ENCODE data around the gene EFHC1. TPM values are rescaled to one million over a fixed set of nuclear protein-coding genes. Genes with fewer than 3 reads are reported as not detected.

EFHC1 gene
- total and polyA plus RNA-seq, 8 donors: 14.6 to 73.0 (median 53.1) TPM

DNA sequence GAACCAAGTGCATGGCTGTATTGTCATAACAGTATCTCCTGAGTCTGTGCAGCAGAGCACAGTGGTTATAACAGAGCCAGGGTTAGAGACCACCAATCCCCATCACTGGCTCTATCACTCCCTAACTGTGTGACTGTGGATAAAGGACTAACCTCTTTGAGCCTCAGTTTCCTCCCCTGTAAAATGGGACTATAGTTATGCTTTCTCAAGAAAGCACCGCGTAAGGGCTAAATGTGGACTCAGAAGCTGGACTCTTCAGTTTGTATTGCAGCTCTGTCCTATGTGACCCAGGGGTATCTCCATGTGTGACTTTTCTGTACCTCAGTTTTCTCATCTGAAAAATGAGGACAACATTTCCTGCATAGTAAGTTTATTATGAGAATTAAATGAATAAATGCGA, 96.8 kb downstream of the EFHC1 start:
- Histone ChIP-seq H3K36me3 (peaks cover 0 to 25% of the 10 kb centered on the region in 2 donors), H3K27me3 (no peaks in the 10 kb centered on the region), H3K4me3 (no peak overlapping the region), H3K27ac (peak overlapping the region in 1 of 2 donors; percentile 87), H3K9me3 (no peaks in the 10 kb centered on the region), H3K4me1 (peaks cover 27 to 32% of the 10 kb centered on the region in 2 donors)
- ATAC-seq (no peak), DNase-seq (no peak)
- no peak for TF ChIP-seq CTCF (IDR thresholded peaks at IDR 0.05)
- intact Hi-C loops (cut with DNase I): no loop called here

DNA sequence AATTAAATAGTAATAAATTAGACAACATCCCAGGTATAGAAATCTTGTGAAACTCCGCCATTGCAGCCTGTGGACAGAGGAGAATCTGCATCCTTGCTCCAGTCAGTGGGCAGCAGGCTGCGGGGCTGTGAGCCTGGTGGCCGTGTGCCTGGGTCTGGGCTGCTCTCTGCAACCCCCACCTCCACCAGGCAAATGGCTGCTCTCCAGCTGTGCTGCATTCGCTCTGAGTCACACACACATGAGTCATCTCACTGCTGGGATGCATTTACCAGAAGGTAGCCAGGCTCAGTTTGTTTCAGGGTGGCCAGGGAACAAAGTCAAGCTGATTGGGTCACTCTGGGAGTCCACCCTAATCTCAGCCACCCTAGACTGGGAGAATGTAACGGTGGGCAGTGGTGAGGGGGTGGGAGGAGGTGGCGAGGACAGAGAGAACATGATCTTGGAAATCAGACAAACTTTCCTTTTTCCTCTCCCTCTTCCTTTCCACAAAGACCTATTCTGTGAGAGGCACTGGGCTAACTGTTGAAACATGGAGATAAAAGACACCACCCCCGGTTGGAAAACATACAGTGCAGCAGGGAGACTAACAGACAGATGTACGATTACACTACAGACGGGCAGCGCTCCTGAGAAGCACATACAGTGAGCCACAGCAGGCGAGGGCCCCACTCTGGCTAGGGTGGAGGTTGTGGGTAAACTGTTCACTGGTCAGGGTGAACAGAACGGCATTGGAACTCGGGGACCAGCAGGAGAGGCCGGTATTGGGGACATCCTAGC, 97.5 kb downstream of the EFHC1 start:
- Histone ChIP-seq H3K4me3 (no peak overlapping the region), H3K27me3 (no peaks in the 10 kb centered on the region), H3K27ac (peak overlapping the region; percentile 69 to 87), H3K9me3 (no peaks in the 10 kb centered on the region), H3K4me1 (peaks cover 24 to 29% of the 10 kb centered on the region in 2 donors), H3K36me3 (peaks cover 0 to 25% of the 10 kb centered on the region in 2 donors)
- intact Hi-C loops (cut with DNase I): no loop called here
- peak; percentile 91 for ATAC-seq
- peak in 2 of 4 donors; percentile 46 to 86 for DNase-seq
- no peak for TF ChIP-seq CTCF (IDR thresholded peaks at IDR 0.05)

DNA sequence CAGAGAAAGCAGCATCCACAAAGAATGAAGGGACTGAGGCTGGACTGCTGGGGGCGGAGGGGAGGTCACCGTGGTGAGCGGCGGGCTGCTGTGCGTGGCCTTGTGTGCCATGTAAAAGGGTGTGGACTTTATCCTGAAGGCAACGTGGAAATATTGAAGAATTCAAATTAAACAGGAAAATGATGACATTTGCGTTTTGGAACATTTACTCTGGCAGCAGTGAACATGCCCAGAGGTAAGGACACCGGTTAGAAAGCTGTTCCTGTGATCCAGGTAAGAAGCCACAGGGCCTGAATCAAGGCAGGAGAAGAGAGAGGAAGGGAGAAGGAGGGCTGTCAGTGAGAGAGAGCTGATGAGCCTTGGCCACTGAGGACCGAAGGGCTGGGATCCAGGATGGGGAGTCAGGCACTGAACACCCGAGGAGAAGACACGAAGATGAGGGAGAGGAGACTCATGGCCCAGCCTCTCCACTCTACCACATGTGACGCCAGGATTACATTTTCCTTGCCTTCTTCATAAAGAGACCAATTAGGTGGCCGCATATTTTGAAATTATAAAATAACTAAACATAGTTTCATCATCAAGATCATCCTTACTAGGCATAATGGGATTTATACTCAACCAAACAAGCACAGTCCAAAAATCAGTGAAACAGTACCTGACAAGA, 98.3 kb downstream of the EFHC1 start:
- Histone ChIP-seq H3K27ac (peak overlapping the region; percentile 69 to 87), H3K27me3 (no peaks in the 10 kb centered on the region), H3K36me3 (peaks cover 0 to 25% of the 10 kb centered on the region in 2 donors), H3K4me1 (peaks cover 21 to 28% of the 10 kb centered on the region in 2 donors), H3K4me3 (no peak overlapping the region), H3K9me3 (no peaks in the 10 kb centered on the region)
- TF ChIP-seq CTCF (IDR thresholded peaks at IDR 0.05): no peak
- DNase-seq: no peak
- no peak for ATAC-seq
- intact Hi-C loops (cut with DNase I): no loop called here

DNA sequence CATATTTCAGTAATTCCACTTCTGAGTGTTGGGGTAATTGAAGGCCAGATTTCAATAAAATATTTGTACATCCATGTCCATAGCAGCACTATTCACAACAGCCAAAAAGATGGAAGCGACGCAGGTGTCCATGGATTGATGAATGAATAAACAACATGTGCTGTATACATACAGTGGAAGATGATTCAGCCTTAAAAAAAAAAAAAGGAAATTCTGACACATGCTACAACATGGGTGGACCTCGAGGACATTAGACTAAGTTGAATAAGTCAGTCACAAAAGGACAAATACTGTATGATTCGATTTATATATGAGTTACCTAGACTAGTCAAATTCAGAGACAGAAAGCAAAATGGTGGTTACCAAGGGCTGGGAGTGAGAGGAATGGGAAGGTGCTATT, 99.5 kb downstream of the EFHC1 start:
- Histone ChIP-seq H3K4me3 (no peak overlapping the region), H3K27ac (no peak overlapping the region), H3K36me3 (peaks cover 0 to 18% of the 10 kb centered on the region in 2 donors), H3K27me3 (no peaks in the 10 kb centered on the region), H3K4me1 (peaks cover 21 to 28% of the 10 kb centered on the region in 2 donors), H3K9me3 (no peaks in the 10 kb centered on the region)
- ATAC-seq: no peak
- DNase-seq: no peak
- intact Hi-C loops (cut with DNase I): no loop called here
- TF ChIP-seq CTCF (IDR thresholded peaks at IDR 0.05): no peak

GRCh38 chr6:52522151-52522626, 102.0 kb downstream of the EFHC1 start:
- Histone ChIP-seq H3K4me1 (peaks cover 18 to 22% of the 10 kb centered on the region in 2 donors), H3K4me3 (no peak overlapping the region), H3K9me3 (no peaks in the 10 kb centered on the region), H3K27me3 (no peaks in the 10 kb centered on the region), H3K27ac (peak overlapping the region; percentile 9 to 59), H3K36me3 (no peaks in the 10 kb centered on the region)
- DNase-seq (no peak), ATAC-seq (peak; percentile 37)
- TF ChIP-seq CTCF (IDR thresholded peaks at IDR 0.05): no peak
- intact Hi-C loops (cut with DNase I): no loop called here
